ENCODE measurements around the gene IGF2. TPM values are rescaled to one million over a fixed set of nuclear protein-coding genes. Genes with fewer than 3 reads are reported as not detected.

Gene IGF2
- polyA plus RNA-seq, 1 donor: 319 TPM

DNA sequence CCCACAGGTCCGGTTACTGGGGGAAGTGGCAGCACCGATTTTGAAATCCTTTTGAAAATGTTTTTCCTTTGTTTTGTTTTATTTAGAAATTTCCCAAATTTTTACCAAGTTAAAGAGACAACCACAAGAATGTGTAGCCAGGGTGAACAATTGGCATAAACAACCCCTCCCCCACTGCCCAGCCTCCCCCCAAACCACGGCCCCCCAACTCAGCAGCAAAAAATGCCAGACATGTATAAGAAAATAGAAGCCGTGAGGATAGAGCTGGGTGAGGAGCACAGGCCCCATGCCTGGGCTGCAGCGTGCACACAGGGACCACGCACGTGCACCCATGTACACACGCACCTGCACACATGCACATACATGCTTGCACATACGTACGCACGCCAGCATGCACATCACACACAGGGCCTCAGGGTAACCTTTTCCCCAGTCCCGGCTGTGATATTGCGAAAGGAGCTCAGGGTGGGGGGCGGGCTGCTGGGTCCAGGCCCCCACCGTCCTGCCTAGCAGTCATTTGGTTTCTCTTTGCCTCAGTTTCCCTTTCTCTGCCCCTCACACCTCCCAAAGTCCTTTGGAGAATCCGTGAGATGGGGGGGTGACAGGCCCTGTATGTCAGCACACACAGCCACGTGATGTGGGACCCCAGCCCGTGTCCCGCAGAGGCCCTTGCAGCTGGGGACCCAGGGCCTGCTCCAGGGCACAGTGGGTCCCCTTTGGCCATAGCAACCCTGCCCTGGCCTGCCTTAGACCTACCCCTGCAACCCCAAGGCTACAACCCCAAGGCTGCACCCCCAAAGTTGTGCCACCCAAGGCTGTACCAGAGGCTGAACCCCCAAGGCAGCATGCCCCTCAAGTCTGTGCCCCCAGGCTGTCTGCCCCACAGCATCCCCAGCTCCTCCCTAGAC is 42.9 kb downstream of the IGF2 start:
- peaks cover 4% of the 10 kb centered on the region for H3K27me3 ChIP-seq (ENCODE audit: control insufficient read depth, insufficient read depth, low read length)
- H3K36me3 ChIP-seq (ENCODE audit: control insufficient read depth, insufficient read depth, low read length): no peaks in the 10 kb centered on the region
- peaks cover 7% of the 10 kb centered on the region for H3K4me1 ChIP-seq (ENCODE audit: control insufficient read depth, insufficient read depth, low read length)
- H3K9me3 ChIP-seq (ENCODE audit: control insufficient read depth, low read depth, low read length): no peaks in the 10 kb centered on the region
- DNase-seq: no peak
- no peak overlapping the region for H3K27ac ChIP-seq (ENCODE audit: low read length)
- 70% methylated on average over 2 of the region's 19 CpGs for WGBS (ENCODE audit: insufficient coverage, low lambda C conversion rate)
- H3K4me3 ChIP-seq (ENCODE audit: low read length): no peak overlapping the region

DNA sequence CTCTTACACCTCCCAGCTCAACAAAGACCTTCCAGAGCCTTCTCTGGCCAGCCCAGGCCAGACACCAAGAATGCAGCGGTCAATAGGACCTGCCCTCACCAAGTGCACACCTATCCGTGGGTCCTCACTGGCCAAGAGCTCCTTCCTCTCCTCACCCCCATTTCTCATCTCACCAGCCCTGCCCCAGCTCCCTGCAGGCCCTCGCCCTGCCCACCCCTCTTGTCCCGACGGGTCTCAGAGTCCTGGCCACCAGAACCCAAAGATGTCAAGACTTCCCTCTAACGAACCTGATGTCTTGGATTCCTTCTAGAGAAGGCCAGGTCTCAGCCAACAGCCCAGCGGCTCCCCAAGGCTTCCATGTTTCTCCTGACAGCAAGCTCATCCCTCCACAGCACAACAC is 43.6 kb downstream of the IGF2 start:
- Histone ChIP-seq H3K27ac (ENCODE audit: low read length) (no peak overlapping the region), H3K9me3 (ENCODE audit: control insufficient read depth, low read depth, low read length) (no peaks in the 10 kb centered on the region), H3K36me3 (ENCODE audit: control insufficient read depth, insufficient read depth, low read length) (no peaks in the 10 kb centered on the region), H3K4me1 (ENCODE audit: control insufficient read depth, insufficient read depth, low read length) (peaks cover 6% of the 10 kb centered on the region), H3K27me3 (ENCODE audit: control insufficient read depth, insufficient read depth, low read length) (peaks cover 4% of the 10 kb centered on the region), H3K4me3 (ENCODE audit: low read length) (no peak overlapping the region)
- 100% methylated on average over 1 of the region's 7 CpGs for WGBS (ENCODE audit: insufficient coverage, low lambda C conversion rate)
- DNase-seq: no peak

DNA sequence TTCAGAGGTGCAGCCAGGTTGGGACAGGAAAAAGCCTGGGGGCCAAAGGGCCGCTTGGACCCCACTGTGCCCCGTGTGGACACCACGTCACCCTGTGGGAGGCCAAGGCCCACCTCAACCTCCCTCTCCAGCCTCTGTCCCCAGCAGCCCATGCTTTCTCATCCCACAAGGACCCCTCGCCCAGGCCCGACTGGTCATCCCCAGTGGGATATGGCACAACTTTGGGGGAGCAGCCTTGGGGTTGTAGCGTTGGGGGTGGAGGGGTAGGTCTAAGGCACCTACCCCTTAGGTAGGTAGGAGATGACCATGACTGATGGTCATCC is 44.0 kb downstream of the IGF2 start:
- Histone ChIP-seq H3K27me3 (ENCODE audit: control insufficient read depth, insufficient read depth, low read length) (peaks cover 4% of the 10 kb centered on the region), H3K27ac (ENCODE audit: low read length) (no peak overlapping the region), H3K4me3 (ENCODE audit: low read length) (no peak overlapping the region), H3K9me3 (ENCODE audit: control insufficient read depth, low read depth, low read length) (no peaks in the 10 kb centered on the region), H3K36me3 (ENCODE audit: control insufficient read depth, insufficient read depth, low read length) (no peaks in the 10 kb centered on the region), H3K4me1 (ENCODE audit: control insufficient read depth, insufficient read depth, low read length) (peaks cover 2% of the 10 kb centered on the region)
- DNase-seq: no peak
- WGBS (ENCODE audit: insufficient coverage, low lambda C conversion rate): no CpG with 5 or more reads among the region's 6 CpGs

DNA sequence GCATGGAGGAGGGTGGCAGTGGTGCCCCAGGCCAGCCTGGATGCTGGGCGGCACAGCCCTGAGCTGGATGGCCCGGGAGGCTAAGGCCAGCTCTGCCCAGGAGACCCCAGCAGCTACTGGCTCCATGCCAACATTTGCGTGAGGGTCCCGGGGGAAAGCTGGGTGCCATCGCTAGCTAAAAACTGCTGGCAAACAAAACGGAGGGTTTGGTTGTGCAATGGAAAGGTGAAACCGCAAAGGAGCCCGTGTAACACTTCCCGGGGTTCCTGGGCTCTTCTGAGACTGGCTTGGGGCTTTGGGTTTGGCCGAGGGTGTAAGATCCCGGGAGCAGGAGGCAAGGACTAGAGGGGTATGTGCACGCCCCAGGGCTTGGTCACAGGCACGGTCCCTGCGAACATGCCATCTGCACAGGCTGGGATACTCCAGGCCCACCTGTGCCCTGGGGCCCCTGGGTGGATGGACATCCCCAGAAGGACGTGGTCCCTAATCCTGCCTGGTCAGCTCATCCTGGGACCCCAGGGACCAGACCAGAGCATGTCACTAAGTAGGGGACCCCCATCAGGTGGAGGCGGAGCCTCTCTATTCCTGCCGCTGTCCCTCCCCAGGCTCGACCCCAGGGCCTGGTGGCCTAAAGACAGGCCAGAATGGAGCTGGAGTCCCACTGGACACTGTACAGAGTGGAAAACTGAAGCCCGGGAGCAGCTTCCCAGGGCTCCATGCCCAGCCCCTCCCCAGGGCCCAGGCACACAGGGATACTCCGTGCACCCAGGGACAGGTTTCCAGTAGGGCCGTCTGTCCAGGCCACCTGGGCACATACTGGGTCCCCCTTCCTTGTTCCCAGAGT is 44.6 kb downstream of the IGF2 start:
- DNase-seq: no peak
- no peaks in the 10 kb centered on the region for H3K9me3 ChIP-seq (ENCODE audit: control insufficient read depth, low read depth, low read length)
- peaks cover 4% of the 10 kb centered on the region for H3K27me3 ChIP-seq (ENCODE audit: control insufficient read depth, insufficient read depth, low read length)
- no peak overlapping the region for H3K27ac ChIP-seq (ENCODE audit: low read length)
- H3K4me1 ChIP-seq (ENCODE audit: control insufficient read depth, insufficient read depth, low read length): no peaks in the 10 kb centered on the region
- H3K4me3 ChIP-seq (ENCODE audit: low read length): no peak overlapping the region
- no peaks in the 10 kb centered on the region for H3K36me3 ChIP-seq (ENCODE audit: control insufficient read depth, insufficient read depth, low read length)
- WGBS (ENCODE audit: insufficient coverage, low lambda C conversion rate): no CpG with 5 or more reads among the region's 21 CpGs

DNA sequence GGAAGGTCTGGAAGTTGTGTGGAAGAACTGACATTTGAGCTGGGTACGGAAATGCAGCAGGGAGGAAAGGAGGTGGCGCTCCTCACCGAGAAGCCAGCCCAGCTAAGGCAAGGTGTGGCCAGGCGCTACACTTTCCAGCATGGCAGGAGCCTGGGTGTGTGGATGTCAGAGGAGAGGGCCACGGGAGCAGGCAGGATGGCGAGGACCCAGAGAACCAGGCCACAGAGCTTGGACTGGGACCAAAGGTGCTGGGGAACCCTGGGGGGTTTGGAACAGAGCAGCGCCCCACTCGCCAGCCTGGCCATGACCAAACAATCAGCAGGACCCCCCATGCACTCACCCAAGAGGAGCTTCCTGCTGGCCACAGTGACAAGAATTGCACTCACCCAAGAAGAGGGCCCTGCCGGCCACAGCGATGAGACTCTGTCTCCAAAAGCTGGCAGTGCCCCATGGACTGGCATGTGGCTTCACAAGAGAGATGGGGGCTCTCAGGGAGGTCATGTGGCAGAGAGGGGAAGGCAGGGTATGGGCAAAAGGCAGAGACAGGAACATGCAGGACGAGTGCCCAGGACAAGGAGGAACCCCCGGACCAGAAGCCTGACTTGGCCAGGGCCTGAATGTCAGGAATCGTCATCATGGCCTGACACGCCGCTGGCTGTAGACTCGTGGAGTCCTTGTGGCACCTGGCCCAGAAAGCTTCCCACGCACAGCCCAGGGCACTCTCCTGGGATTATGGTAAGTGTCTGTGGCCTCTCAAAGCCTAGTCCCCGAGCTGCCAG is 45.4 kb downstream of the IGF2 start:
- no CpG with 5 or more reads among the region's 18 CpGs for WGBS (ENCODE audit: insufficient coverage, low lambda C conversion rate)
- H3K36me3 ChIP-seq (ENCODE audit: control insufficient read depth, insufficient read depth, low read length): no peaks in the 10 kb centered on the region
- no peaks in the 10 kb centered on the region for H3K4me1 ChIP-seq (ENCODE audit: control insufficient read depth, insufficient read depth, low read length)
- no peak overlapping the region for H3K27ac ChIP-seq (ENCODE audit: low read length)
- no peak overlapping the region for H3K4me3 ChIP-seq (ENCODE audit: low read length)
- no peak for DNase-seq
- peaks cover 4% of the 10 kb centered on the region for H3K27me3 ChIP-seq (ENCODE audit: control insufficient read depth, insufficient read depth, low read length)
- H3K9me3 ChIP-seq (ENCODE audit: control insufficient read depth, low read depth, low read length): no peaks in the 10 kb centered on the region

DNA sequence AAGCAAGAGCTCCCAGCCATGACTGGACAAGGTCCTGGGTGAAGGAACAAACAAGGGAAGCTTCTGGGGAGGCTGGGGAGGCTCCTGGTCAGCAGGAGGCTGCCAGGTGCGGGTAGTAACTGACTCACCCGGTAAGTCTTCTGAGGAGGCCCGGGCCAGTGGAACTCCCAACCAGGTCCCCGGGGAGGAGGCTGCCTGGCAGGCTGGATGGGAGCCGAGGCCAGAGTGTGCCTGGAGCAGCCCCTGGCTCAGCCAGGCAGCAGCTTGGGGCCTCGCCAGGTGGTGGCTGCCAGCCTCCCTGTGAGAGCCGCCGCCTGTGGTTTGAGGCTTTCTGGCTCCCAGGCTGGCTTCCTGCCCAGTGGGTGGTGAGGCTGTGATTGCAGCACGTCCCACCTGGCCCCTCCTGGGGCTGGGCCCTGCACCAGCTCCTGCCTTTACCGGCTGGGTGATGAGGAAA is 46.2 kb downstream of the IGF2 start:
- H3K4me1 ChIP-seq (ENCODE audit: control insufficient read depth, insufficient read depth, low read length): no peaks in the 10 kb centered on the region
- no CpG with 5 or more reads among the region's 10 CpGs for WGBS (ENCODE audit: insufficient coverage, low lambda C conversion rate)
- no peak overlapping the region for H3K27ac ChIP-seq (ENCODE audit: low read length)
- no peak overlapping the region for H3K4me3 ChIP-seq (ENCODE audit: low read length)
- DNase-seq: no peak
- peaks cover 4% of the 10 kb centered on the region for H3K27me3 ChIP-seq (ENCODE audit: control insufficient read depth, insufficient read depth, low read length)
- no peaks in the 10 kb centered on the region for H3K36me3 ChIP-seq (ENCODE audit: control insufficient read depth, insufficient read depth, low read length)
- H3K9me3 ChIP-seq (ENCODE audit: control insufficient read depth, low read depth, low read length): no peaks in the 10 kb centered on the region

DNA sequence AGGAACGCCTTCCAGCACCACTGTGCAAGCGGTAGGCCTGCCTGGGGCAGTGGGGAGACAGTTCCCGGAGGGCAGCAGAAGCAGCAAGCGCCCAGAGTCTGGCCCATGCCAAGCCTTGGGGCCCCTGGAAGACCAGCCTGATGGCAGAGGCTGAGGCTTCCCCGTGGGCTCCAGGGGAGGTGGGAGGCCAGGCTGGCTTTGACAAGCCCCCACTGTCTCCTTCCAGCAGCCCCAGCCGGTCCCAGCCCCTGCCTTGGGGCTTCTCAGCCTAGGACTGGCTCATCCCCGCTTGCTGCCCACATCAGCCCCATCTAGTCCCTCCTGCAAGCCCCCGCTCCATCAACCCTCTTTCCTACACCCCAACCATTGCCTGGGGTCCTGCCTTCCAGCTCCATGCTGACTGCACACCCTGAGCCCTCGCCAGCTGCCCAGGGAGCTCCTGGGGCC is 46.7 kb downstream of the IGF2 start:
- Histone ChIP-seq H3K9me3 (ENCODE audit: control insufficient read depth, low read depth, low read length) (no peaks in the 10 kb centered on the region), H3K36me3 (ENCODE audit: control insufficient read depth, insufficient read depth, low read length) (no peaks in the 10 kb centered on the region), H3K4me1 (ENCODE audit: control insufficient read depth, insufficient read depth, low read length) (no peaks in the 10 kb centered on the region), H3K27ac (ENCODE audit: low read length) (no peak overlapping the region), H3K27me3 (ENCODE audit: control insufficient read depth, insufficient read depth, low read length) (peaks cover 4% of the 10 kb centered on the region), H3K4me3 (ENCODE audit: low read length) (no peak overlapping the region)
- WGBS (ENCODE audit: insufficient coverage, low lambda C conversion rate): no CpG with 5 or more reads among the region's 9 CpGs
- no peak for DNase-seq

DNA sequence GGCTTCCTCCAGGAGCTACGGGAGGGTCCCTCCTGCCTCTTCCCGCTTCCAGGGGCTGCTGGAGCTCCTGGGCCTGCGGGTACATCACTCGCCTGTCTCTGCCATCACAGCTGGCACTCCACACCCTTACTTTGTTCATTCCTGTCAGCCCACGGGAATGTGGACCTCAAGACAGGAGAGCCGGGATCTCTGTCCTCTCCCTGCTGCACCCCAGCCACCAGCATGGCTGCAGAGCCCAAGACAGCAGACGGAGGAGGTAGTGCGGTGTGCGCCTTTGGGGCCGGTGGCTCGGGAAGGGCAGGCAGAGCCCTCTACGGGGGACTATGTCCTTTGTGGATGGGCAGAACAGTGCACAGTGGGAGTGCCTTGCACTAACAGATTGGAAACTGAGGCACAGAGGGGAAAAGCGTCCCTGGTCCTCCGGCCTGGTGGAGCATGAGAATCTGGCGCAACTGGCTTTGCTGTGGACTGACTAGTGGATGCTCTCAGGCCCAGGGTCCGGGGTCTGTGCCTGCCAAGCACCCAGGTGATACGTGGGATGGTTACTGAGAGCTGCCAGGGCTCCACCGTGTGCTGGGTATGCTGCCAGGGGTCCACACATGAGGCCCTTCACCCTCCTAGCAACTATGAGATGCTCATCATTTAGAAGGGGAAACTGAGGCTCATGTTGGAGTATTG is 47.3 kb downstream of the IGF2 start:
- H3K9me3 ChIP-seq (ENCODE audit: control insufficient read depth, low read depth, low read length): no peaks in the 10 kb centered on the region
- no peak overlapping the region for H3K27ac ChIP-seq (ENCODE audit: low read length)
- H3K4me1 ChIP-seq (ENCODE audit: control insufficient read depth, insufficient read depth, low read length): no peaks in the 10 kb centered on the region
- H3K4me3 ChIP-seq (ENCODE audit: low read length): no peak overlapping the region
- DNase-seq: no peak
- no CpG with 5 or more reads among the region's 18 CpGs for WGBS (ENCODE audit: insufficient coverage, low lambda C conversion rate)
- H3K36me3 ChIP-seq (ENCODE audit: control insufficient read depth, insufficient read depth, low read length): no peaks in the 10 kb centered on the region
- H3K27me3 ChIP-seq (ENCODE audit: control insufficient read depth, insufficient read depth, low read length): peaks cover 4% of the 10 kb centered on the region

DNA sequence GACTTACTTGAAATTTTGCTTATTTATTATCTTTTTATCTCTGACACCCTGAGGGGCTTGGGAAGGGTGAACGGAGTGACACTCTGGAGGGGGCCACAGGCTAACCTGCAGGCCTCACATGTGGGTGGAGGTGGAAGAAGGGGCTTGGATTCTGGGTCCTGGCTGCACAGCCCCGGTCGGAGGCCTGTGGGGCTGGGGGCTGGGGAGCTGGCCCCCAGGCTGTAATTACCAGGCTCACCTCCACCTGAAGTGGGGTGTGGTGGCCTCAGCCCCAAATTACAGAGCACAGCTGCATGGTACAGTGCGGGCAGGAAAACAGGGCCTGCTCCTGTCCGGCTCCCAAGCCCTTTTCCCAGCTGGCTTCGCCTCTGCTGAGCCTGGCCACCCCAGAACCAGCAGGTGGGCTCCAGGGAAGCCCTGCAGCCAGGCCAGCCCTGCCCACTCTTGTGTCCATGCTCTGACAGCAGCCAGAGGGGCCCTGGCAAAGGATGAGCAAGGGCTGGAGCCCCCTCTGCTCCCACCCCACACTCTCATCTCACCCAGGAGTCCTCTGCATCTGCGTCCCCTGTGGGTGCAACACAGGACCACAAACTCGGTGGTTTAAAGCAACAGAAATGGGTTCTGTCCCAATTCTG is 48.0 kb downstream of the IGF2 start:
- WGBS (ENCODE audit: insufficient coverage, low lambda C conversion rate): no CpG with 5 or more reads among the region's 8 CpGs
- DNase-seq: no peak

More for the DNA sequence above, 48.0 kb downstream of the IGF2 start:
- Histone ChIP-seq H3K27me3 (ENCODE audit: control insufficient read depth, insufficient read depth, low read length) (peaks cover 4% of the 10 kb centered on the region), H3K4me1 (ENCODE audit: control insufficient read depth, insufficient read depth, low read length) (no peaks in the 10 kb centered on the region), H3K4me3 (ENCODE audit: low read length) (no peak overlapping the region), H3K27ac (ENCODE audit: low read length) (no peak overlapping the region), H3K36me3 (ENCODE audit: control insufficient read depth, insufficient read depth, low read length) (no peaks in the 10 kb centered on the region), H3K9me3 (ENCODE audit: control insufficient read depth, low read depth, low read length) (no peaks in the 10 kb centered on the region)
